HG03064 (cell line): ENCODE results near the gene ABI3BP.
A peak's percentile ranks its signal among the peaks of the same experiment; 100 is the strongest.

ENCODE experiments used
- ATAC-seq: cut with Tn5 transposase; IDR thresholded peaks from one replicate; pipeline ENCODE4 v1.9.1; 2021; ENCODE audit warnings: low read depth; ENCODE audit not compliant: unreplicated experiment

Gene ABI3BP

DNA sequence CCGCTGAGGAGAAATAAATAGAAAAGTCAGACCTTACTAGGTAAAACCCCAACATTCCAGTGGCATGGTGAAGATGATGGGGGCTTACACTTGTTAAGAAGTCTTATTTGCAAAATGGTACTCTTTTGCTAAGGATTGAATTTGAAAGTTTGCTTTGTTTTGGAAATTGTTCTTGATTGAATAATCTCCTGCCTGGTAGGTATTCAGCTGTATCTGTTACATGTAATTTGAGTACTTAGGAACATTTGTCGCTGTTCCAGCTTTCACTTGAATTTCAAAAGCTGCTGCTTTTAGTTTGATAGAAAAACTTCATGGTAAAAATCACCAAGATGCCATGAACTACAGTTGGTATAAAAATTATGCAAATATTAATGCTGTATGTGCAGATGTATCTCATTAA, 239.4 kb downstream of the ABI3BP start:
- no peak for ATAC-seq

DNA sequence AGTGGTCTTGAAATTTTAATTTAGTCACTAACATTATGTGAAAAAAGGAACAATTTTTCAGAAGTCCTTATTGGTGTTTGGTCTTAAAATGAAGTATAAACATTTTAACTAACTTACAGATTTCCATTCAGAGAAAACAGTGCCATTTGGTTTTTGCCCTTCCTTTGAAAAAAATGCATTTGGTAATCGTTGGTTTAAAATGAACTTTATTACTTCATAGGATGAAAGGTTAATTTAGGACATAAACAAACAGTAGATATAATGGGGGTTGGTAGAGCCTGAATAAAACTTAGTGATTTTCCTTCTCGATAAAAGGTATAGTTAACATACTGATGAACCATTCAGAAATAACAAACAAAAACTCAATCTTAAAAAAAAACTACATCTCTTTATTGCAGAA, 244.3 kb downstream of the ABI3BP start:
- no peak for ATAC-seq

DNA sequence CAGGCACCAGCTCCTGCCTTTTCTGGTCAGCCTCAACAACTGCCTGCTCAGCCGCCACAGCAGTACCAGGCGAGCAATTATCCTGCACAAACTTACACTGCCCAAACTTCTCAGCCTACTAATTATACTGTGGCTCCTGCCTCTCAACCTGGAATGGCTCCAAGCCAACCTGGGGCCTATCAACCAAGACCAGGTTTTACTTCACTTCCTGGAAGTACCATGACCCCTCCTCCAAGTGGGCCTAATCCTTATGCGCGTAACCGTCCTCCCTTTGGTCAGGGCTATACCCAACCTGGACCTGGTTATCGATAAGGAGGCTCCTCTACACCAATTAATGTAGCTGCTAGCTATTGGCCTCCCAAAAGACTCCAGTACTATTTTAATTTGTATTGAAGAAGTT, 245.0 kb downstream of the ABI3BP start:
- no peak for ATAC-seq

DNA sequence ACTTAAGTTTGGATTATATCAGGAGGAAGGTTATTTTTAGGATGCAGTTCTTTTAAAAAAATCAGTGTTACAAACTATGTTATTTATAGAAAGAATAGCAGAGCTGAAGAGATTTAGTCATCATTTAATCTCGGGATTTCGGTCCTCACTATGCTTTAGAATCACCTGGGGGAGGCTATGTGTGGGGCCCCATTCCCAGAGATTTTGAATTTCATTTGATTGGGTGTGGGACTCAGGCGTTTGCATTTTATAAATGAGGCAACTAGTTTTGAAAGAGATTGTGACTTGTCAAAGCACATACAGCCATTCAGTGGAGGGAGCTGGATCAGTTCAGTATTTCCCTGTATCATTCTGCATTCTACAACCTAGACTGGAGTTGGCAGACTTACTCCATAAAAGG, 247.1 kb downstream of the ABI3BP start:
- ATAC-seq = no peak

DNA sequence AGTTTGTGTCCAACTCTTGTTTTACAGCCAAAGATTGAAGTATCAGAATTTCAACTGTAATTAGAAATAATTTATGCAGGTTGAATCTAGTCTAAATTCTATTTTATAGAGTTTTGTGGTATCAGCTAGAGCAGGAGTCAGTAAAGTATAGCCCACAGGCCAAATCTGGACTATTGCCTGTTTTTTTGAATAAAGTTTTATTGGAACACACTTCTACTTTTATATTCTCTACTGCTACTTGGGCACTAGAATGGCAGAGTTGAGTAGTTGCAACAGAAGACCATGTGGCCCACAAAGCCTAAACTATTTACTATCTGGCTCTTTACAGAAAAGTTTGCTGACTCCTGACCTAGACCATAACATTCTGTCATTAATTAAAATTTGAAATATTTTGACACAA, 247.6 kb downstream of the ABI3BP start:
- ATAC-seq = no peak

DNA sequence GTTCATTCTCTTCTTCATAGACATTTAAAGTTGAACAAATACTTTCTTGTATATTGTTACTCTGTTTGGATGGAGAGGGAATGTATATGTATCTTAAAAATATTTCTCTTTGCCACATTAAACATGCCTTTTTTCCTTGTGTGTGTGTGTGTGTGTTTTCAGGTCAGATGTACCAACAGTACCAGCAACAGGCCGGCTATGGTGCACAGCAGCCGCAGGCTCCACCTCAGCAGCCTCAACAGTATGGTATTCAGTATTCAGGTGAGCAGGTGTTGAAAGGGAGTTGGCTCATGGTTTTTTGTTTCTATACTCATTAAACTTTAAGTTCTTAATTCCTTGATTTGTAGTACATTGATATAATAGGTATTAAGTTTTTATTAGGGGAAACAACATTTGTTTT, 248.6 kb downstream of the ABI3BP start:
- no peak for ATAC-seq

DNA sequence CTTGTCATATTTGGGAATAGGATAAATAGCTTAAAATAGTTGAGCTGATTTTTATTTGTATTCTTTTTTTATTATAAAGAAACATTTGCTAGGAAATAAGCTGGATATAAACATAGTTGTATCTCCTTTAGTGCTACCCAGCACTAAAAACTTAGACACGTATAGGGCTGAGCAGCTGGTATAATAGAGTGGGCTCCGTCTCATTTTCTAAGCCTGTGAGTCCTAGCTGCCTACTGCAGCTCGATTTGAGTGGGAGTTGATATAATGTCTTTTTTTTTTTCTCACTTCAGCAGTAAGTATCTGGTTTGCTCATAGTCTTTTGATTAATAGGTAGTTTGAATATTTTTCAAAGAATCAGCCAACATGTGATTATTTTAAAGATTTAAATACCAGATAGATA, 249.7 kb downstream of the ABI3BP start:
- ATAC-seq = no peak

DNA sequence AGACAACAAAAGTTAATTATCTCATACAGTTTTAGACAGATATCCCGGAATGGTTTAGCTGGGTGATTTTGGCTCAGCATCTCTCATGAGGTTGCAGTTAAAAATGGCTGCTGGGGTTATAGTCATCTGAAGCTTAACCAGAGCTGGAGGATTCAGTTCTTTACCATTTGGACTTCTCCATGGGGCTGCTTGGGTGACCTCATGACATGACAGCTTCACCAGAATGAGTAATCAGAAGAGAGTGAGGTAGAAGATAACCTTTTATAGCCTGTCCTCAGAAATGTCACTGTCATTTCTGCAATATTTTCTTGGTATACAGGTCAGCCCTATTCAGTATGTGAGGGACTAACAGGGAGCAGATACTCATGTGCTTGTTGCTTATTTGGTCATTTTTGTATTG, 253.0 kb downstream of the ABI3BP start:
- ATAC-seq = no peak

DNA sequence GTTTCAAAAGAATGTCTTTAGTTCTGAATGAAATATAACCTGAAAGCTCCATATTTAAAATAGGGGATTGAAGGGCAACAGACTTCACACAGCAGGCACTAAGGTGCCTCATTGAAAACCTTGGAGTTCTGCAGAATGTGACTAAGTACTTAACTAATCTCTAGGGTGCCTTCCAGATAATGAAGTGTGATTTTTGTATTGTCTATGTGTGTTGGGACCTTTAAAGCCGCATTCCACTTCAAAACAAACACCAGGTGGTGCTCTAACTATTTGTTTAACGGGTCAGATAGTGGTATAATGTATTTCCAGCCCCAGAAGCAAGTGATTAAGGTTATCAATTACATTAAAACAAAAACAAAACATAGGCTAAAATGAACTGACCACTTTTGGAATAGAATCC, 255.9 kb downstream of the ABI3BP start:
- ATAC-seq = no peak

DNA sequence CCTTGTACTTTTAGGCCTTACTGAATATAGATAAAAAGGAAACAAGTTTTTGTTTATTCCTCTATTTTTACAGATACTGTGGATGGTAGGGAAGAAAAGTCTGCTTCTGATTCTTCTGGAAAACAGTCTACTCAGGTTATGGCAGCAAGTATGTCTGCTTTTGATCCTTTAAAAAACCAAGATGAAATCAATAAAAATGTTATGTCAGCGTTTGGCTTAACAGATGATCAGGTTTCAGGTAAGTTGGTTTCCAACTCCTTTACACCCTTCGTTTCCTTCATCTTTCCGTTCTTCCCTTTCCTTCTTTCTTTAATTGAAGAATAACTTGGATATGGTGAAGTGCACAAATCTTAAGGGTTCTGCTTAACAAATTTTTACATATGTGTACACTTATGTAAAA, 260.8 kb downstream of the ABI3BP start:
- no peak for ATAC-seq

DNA sequence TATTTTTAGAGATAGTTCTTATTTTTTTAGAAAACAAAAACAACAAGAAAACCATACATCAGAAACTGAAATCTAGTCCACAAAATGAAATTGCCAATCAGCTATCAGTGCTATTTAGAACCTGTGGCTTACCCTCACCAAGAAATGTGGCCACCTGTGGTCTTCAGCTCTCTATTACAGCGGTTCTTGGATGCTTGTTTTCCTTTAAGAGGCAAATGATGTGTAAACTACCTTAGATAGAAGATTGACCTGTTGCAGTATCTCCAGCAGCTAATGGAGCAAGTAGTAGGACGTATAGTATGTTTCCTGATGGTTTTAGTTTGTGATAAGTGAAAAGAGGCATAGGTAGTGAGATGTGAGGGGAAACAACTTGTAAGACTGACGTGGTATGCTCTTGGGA, 262.7 kb downstream of the ABI3BP start:
- no peak for ATAC-seq

DNA sequence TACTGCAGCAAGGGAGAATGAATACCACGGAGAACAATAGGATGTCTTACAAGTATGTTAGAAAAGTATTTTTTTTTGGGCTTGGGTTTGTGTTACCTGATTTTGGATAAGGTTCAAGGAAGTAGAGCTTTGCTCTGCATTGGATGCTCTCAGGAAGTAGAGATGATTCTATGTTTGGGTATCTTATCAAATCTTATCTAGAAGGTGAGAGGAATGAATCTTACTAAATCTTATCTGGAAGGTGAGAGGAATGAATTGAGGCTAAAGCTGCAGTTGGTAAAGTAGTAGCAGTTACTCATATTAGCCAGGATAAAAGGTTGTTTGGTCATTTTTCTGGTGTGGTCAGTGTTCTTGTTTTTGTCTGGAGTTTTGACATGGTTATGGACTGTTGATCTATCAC, 266.5 kb downstream of the ABI3BP start:
- ATAC-seq = no peak

DNA sequence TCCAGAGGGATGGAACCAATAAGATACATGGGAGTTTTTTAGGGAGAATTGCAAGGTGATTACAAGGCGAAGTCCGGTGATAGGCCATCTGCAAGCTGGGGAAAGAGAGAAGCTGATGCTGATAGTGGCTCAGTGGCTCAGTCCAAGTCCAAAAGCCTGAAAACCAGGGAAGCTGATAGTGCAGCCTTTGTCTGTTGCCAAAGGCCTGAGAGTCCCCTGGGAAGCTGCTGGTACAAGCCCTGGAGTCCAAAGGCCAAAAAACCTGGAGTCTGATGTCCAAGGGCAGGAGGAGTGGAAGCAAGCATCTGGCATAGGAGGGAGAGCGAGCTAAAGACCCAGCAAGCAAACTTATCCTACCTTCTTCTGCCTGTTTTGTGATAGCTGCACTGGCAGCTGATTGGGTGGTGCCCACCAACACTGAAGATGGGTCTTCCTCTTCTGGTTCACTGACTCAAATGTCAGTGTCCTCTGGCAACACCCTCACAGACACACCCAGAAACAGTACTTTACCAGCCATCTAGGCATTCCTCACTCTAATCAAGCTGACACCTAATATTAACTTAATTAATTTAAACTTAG, 267.2 kb downstream of the ABI3BP start:
- ATAC-seq = no peak

DNA sequence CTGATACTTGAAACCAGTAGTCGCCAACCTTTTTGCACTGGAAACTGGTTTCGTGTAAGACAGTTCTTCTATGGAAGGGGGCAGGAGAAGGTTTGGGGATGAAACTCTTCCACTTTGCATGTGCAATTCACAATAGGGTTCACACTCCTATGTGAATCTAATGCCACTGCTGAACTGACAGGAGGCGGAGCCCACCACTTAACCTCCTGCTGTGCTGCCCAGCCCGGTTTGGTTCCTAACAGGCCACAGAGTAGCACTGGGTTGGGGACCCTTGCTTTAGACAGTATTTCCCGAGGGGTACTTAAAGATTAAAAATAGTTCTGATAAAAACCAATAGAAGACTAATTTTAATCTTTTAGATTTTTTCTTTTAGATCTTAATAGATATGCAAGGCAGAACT, 272.8 kb downstream of the ABI3BP start:
- ATAC-seq = no peak

DNA sequence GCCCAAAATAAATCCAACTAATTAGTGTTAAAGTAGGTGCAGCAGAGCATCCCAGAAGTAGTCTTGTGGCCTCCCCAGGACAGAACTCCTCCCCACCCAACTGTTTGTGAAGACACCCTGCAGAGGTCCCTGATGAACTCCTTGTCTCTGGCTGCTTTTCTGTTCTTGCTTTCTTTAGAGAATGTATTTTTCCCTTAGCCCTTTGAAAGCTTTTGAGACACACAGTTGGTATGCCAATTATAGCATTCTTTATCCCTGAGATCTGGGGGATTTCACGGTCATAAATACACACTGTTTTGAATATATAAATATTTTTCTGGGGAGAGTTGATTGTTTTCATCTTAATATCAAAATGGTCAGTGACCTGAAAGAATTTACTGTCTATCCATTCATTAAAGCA, 274.1 kb downstream of the ABI3BP start:
- no peak for ATAC-seq

DNA sequence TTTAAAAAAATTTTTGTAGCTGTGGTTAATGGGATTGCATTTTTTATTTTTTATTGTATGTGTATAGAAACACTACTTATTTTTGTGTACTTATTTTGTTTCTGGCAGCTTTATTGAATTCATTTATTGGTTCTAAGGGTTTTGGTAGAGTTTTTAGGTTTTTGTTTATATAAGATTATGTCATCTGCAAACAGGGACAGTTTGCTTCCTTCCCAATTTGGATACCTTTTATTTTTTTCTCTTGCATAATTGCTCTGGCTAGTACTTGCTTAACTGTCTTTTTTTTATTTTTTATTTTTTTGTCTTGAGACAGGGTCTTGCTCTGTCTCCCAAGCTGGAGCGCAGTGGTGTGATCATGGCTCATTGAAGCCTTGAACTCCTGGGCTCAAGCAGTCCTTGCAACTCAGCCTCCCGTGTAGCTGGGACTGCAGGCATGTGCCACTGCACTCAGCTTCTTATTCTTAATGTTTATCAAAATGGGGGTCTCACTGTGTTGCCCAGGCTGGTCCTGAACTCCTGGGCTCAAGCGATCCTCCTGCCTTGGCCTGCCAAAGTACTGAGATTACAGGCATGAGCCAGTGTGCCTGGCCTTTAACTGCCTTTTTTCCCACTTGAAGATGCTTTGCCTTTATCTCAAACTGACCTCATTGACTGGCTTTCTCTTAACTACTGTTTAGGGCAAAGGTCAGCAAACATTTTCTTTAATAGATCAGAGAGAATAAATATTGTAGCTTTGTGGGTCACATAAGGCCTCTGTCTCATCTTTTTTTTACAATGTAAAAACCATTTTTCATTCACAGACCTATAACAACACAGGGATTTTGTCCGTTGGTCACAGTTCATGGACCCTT, 275.4 kb downstream of the ABI3BP start:
- ATAC-seq = no peak

DNA sequence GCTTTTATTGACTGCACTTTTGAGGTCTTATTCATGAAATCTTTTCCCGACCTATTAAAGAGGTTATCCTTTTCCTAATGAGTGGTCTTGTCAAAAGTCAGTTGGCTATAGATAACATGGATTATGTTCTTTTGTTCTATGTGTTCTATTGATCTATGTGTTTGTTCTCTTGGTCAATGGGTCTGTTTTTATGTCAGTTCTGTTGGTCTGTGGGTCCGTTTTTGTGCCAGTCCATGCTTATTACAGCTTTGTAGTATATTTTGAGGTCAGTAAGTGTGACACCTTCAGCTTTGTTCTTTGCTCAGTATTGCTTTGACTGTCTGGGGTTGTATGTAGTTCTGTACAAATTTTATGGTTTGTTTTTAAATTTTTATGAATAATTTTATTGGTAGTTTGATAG, 276.2 kb downstream of the ABI3BP start:
- no peak for ATAC-seq

DNA sequence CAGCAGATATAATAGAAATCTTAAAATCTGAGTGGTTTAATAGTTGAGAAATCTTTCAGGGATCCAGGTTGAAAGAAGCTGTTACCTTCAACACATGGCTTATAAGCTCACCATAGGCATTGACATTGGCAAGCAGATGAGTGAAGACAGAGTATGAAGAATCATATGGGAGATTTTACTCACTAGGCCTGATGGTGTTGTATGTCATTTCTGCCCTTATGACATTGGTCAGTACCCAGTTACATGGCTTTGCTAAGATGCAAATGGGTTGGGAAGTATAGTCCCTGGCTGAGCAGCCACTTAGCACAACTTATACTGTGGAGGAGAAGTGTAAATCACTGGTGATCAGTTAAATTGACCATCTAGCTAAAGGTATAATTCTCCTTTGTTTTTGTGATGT, 278.0 kb downstream of the ABI3BP start:
- no peak for ATAC-seq

DNA sequence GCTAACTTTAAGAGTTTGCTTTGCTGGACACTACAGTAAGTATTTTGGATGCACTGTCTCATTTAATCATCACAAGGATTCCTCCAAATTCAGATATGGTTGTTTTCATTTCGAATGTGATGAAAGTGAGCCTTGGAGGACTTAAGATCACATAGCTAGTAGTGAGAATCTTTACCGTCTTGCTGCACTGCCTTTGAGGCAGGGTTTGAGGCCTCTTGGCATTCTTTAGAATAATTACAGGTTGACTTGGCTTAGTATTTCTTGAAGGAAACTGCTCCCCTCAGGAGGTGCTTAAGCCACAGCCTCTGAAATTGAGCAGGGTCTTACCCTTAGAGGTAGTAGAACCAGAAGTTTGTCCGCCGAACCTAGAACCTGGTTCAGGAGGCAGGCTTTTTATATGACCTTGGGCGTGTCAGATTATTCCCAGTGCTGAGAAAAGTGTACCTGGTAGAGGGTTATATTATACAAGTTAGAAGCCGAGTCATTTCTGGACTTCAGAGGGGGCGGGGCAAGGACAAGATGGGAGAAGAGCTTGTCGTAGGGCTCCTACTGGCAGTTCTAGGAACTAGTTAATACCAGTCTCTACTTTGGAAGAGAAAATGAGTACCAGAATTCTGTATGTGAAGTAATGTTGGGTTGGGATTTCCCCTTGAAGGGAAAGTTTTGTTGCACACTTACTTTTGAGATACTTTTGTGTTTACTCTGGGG, 282.8 kb downstream of the ABI3BP start:
- ATAC-seq = peak; percentile 45

DNA sequence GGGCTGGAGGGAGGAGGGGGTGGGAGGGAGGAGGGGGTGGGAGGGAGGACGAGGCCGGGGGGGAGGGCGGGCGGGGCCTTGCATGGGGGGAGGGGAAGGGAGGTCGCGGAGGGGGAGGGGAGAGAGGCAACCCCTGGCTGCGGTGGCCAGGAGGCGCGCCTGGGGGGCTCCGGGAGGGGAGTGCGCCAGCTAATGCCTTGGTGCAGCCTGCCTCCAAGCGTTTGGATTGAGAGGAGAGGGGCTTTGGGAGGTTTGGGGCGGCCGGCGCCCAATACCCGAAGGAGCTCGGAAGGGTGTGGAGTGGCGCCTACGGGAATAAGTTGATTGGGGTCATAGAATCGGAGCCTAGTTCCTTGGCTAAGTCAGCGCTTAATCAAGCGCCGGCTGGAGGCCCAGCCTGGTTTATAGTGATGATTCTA, 283.4 kb downstream of the ABI3BP start:
- ATAC-seq = no peak

DNA sequence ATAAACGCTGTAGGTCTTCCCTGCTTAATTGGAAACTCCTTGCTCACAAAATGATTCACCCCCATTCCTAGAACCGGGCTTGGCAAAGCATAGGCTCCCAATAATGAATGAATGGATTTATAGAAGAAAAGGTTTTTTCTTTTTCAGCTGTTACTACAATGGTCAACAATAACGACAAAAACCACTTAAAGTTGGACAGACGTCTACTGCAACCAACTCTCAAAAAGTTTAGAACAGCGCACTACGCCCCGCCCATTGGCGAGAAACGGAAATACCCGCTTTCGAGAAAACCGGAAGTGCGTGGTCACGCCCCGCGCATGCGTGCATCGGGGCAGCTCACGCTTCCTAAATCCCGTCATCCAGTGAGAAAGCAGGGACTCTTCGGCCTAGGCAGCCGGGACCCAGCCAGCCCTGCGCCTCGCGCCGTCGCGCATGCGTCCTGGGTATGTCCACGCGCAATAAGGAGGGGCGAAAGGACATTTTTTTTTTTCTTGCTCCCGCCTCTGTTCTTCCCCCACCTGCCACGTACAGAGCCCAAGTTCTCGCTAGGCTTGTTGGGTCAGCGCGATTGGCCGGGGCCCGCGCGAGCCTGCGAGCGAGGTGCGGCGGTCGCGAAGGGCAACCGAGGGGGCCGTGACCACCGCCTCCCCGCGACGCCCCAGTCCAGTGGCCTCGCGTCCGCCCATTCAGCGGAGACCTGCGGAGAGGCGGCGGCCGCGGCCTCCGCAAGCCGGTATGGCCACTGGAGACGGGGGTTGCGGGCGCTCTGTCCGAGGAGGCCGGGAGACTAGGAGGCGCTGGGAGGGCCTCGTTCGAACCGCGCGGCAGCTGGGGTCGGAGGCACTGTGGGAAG, 284.0 kb downstream of the ABI3BP start, which contains the start of gene TFG:
Gene TFG (plus strand): TSS at position 506 of the 853 bp plus-strand sequence. CDS start 4,192 bp downstream, outside the sequence.
- peak; percentile 93 for ATAC-seq
